HFFc6 (cell line): ENCODE data around the gene CHRM5. TPM values are rescaled to one million over a fixed set of nuclear protein-coding genes. Genes with fewer than 3 reads are reported as not detected.

Experiments used
- DNase-seq: peaks from one replicate; pipeline ENCODE4 v3.0.0-alpha.2; 2018
- H3K27ac Mint-ChIP-seq: 2 replicates; pipeline ENCODE4 v1.8.0; 2020; ENCODE audit warnings: mild to moderate bottlenecking, mixed read lengths
- H3K27me3 Mint-ChIP-seq: 2 replicates; pipeline ENCODE4 v1.8.0; 2021; ENCODE audit warnings: mild to moderate bottlenecking, moderate library complexity, mixed read lengths; ENCODE audit not compliant: insufficient read depth
- H3K36me3 Mint-ChIP-seq: 2 replicates; pipeline ENCODE4 v1.8.0; 2021; ENCODE audit warnings: low read depth, mixed read lengths
- H3K4me1 Mint-ChIP-seq: 2 replicates; pipeline ENCODE4 v1.8.0; 2020; ENCODE audit warnings: low read depth, mixed read lengths
- H3K4me3 Mint-ChIP-seq: 2 replicates; pipeline ENCODE4 v1.8.0; 2020; ENCODE audit warnings: mild to moderate bottlenecking, moderate library complexity, mixed read lengths
- H3K9me3 Mint-ChIP-seq: 2 replicates; pipeline ENCODE4 v1.8.0; 2020; ENCODE audit warnings: mild to moderate bottlenecking, mixed read lengths
- total RNA-seq, 6 experiments: library from RNA; stranded (reverse); fragmentation: NEBNext Ultra II Directional; extraction: Animal tissue kit (Norgen Biotek cat#: 25700); gene quantifications; 2 replicates in 1 of 6; 3 replicates in 5 of 6; pipeline ENCODE4 v1.2.3, GENCODE V29; 2021
- TF ChIP-seq, protein P1 (sequence below): fragments of 200-600 bp; sonication (generic); IDR thresholded peaks from 2 replicates; pipeline ENCODE4 v1.5.0; 2021; ENCODE audit warnings: antibody characterized with exemption, mild to moderate bottlenecking

The CHRM5 gene
- total RNA-seq, 6 experiments from 2014 or later, result 0.10 TPM; not detected in 5

- H3K9me3 Mint-ChIP-seq, result no peaks in the 10 kb centered on the region
- DNase-seq, result no peak
- TF ChIP-seq, protein P1, sequence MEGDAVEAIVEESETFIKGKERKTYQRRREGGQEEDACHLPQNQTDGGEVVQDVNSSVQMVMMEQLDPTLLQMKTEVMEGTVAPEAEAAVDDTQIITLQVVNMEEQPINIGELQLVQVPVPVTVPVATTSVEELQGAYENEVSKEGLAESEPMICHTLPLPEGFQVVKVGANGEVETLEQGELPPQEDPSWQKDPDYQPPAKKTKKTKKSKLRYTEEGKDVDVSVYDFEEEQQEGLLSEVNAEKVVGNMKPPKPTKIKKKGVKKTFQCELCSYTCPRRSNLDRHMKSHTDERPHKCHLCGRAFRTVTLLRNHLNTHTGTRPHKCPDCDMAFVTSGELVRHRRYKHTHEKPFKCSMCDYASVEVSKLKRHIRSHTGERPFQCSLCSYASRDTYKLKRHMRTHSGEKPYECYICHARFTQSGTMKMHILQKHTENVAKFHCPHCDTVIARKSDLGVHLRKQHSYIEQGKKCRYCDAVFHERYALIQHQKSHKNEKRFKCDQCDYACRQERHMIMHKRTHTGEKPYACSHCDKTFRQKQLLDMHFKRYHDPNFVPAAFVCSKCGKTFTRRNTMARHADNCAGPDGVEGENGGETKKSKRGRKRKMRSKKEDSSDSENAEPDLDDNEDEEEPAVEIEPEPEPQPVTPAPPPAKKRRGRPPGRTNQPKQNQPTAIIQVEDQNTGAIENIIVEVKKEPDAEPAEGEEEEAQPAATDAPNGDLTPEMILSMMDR, result no peak
- no peak overlapping the region for H3K27ac Mint-ChIP-seq
- no peaks in the 10 kb centered on the region for H3K27me3 Mint-ChIP-seq
- peaks cover 16% of the 10 kb centered on the region for H3K4me1 Mint-ChIP-seq
- no peak overlapping the region for H3K4me3 Mint-ChIP-seq
- H3K36me3 Mint-ChIP-seq, result no peaks in the 10 kb centered on the region
Observed at GRCh38 chr15:34114215-34114614, 145.9 kb downstream of the CHRM5 start.

GRCh38 chr15:34114739-34115138 is 146.4 kb downstream of the CHRM5 start:
- no peak overlapping the region for H3K4me3 Mint-ChIP-seq
- no peak overlapping the region for H3K27ac Mint-ChIP-seq
- TF ChIP-seq, protein P1, result no peak
- DNase-seq, result no peak
- no peaks in the 10 kb centered on the region for H3K36me3 Mint-ChIP-seq
- no peaks in the 10 kb centered on the region for H3K27me3 Mint-ChIP-seq
- H3K9me3 Mint-ChIP-seq, result no peaks in the 10 kb centered on the region
- peaks cover 21% of the 10 kb centered on the region for H3K4me1 Mint-ChIP-seq

- Mint-ChIP-seq H3K9me3 (no peaks in the 10 kb centered on the region), H3K36me3 (no peaks in the 10 kb centered on the region), H3K4me1 (peaks cover 26% of the 10 kb centered on the region), H3K27me3 (no peaks in the 10 kb centered on the region), H3K4me3 (no peak overlapping the region), H3K27ac (no peak overlapping the region)
- TF ChIP-seq, protein P1, result no peak
- no peak for DNase-seq
Observed at GRCh38 chr15:34116620-34117019, 148.3 kb downstream of the CHRM5 start.

Other genes with a start within 250 kb of the CHRM5 start
- gene AVEN, start 70.7 kb downstream of the CHRM5 start, total RNA-seq, result 10 to 100 TPM; 24.9 to 33.6 (median 27.1) TPM
- 100 to 1,000 TPM; 159 to 204 (median 171) TPM for gene EMC7, start 133.4 kb downstream of the CHRM5 start, total RNA-seq
- gene PGBD4, start 133.6 kb downstream of the CHRM5 start, total RNA-seq, result 1 to 10 TPM; 1.6 to 2.6 (median 1.9) TPM
- gene KATNBL1, start 241.6 kb downstream of the CHRM5 start, total RNA-seq, result 10 to 100 TPM; 27.2 to 37.1 (median 29.7) TPM